MM.1S (cell line): ENCODE results near the gene SOBP.

ENCODE experiments used
- CTCF ChIP-seq: fragments of 300-600 bp; sonication (generic); IDR thresholded peaks from 2 replicates; pipeline ENCODE4 v1.5.1; 2016; ENCODE audit warnings: antibody characterized with exemption, low read length, mixed read lengths
- EZH2 ChIP-seq: fragments of 300-600 bp; sonication (generic); optimal IDR thresholded peaks from 2 replicates; pipeline ENCODE3; 2017; ENCODE audit warnings: low read depth, mild to moderate bottlenecking, antibody characterized with exemption, low read length, mixed read lengths
- EZH2phosphoT487 ChIP-seq: fragments of 300-600 bp; sonication (generic); IDR thresholded peaks from 2 replicates; pipeline ENCODE4 v1.6.1; 2018; ENCODE audit warnings: antibody characterized with exemption, low read length

DNA sequence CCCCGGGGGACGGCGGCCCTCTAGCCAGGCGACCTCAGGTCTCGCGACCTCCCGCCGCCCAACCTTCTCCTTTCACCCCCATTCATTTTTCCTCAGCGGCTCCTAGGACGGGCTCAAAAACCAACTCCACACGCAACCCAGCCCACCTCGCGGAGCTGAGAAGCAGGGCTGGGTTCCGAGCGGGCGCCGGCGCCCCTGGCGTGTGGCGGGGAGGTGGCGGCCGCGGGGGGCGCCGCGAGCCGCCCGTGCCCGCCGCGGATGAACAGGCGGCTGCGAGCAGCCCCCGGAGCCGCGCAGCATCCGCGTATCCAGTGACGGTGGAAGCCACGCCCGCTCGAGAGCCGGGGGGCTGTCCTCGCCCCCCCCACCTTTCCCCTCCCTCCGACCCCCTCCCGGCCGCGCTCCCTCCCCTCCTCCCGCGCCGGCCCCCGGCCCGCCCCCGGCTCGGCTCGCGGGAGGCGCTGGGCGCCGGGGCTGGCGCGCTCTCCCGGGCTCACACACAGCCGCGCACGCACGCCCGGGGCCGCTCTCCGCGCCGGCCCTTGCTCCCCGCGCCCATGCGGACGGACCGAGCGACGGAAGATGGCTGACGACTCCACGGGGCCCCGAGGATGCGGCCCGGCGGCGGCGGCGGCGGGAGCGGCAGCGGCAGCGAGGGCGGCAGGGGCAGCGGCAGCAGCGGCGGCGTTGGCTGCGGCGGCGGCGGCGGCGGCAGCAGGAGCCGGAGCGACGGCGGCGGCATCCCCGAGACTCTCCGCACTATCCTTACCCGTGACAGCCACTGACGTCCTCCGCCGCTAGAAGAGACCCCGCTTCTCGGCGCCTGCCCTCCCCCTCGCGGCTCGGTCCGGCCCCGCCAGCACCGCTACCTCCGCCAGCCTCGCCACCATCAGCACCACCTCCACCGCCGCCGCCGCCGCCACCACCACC, at the start of gene SOBP:
- TF ChIP-seq CTCF (no peak), EZH2phosphoT487 (no peak), EZH2 (no peak)
